Measurements from ENCODE around the gene NOD2. TPM values are rescaled to one million over a fixed set of nuclear protein-coding genes. Genes with fewer than 3 reads are reported as not detected.

The NOD2 gene
- total and polyA plus RNA-seq, 11 donors, result 0.21 to 6.5 (median 0.74) TPM

GRCh38 chr16:50711040-50711439 lies 17.6 kb downstream of the NOD2 start:
- Histone ChIP-seq H3K27me3 (no peaks in the 10 kb centered on the region), H3K9me3 (no peaks in the 10 kb centered on the region), H3K4me1 (peaks cover 0 to 79% (median 5%) of the 10 kb centered on the region in 12 donors), H3K36me3 (peaks cover 0 to 38% (median 0%) of the 10 kb centered on the region in 9 donors), H3K27ac (no peak overlapping the region), H3K4me3 (no peak overlapping the region)
- ATAC-seq (no peak), DNase-seq (no peak)
- no peak for TF ChIP-seq POLR2A (IDR thresholded peaks at IDR 0.05)
- TF ChIP-seq, protein P1, sequence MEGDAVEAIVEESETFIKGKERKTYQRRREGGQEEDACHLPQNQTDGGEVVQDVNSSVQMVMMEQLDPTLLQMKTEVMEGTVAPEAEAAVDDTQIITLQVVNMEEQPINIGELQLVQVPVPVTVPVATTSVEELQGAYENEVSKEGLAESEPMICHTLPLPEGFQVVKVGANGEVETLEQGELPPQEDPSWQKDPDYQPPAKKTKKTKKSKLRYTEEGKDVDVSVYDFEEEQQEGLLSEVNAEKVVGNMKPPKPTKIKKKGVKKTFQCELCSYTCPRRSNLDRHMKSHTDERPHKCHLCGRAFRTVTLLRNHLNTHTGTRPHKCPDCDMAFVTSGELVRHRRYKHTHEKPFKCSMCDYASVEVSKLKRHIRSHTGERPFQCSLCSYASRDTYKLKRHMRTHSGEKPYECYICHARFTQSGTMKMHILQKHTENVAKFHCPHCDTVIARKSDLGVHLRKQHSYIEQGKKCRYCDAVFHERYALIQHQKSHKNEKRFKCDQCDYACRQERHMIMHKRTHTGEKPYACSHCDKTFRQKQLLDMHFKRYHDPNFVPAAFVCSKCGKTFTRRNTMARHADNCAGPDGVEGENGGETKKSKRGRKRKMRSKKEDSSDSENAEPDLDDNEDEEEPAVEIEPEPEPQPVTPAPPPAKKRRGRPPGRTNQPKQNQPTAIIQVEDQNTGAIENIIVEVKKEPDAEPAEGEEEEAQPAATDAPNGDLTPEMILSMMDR (IDR thresholded peaks at IDR 0.05), result no peak
- intact Hi-C loops (cut with DNase I), result no loop called here
- WGBS, 4 donors, result 93 to 97% (median 97%) methylated on average over 17 to 21 of the region's 21 CpGs

DNA sequence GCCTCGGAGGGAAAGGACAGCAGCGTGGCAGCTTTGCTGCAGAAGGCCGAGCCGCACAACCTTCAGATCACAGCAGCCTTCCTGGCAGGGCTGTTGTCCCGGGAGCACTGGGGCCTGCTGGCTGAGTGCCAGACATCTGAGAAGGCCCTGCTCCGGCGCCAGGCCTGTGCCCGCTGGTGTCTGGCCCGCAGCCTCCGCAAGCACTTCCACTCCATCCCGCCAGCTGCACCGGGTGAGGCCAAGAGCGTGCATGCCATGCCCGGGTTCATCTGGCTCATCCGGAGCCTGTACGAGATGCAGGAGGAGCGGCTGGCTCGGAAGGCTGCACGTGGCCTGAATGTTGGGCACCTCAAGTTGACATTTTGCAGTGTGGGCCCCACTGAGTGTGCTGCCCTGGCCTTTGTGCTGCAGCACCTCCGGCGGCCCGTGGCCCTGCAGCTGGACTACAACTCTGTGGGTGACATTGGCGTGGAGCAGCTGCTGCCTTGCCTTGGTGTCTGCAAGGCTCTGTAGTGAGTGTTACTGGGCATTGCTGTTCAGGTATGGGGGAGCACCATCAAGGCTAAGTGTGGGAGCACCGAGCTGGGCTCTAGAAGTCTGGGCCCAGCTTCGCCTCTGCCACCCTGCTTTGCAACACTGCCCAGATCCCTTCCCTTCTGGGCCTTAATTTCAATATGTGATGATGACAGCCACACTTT lies 18.6 kb downstream of the NOD2 start:
- 59 to 82% (median 62%) methylated on average over 10 to 25 of the region's 25 CpGs for WGBS, 4 donors
- H3K4me3 ChIP-seq, result no peak overlapping the region
- H3K27me3 ChIP-seq, result no peaks in the 10 kb centered on the region
- ATAC-seq (peak; percentile 77 to 87 (median 84)), DNase-seq (peak; percentile 65 to 82 (median 77))
- no peak overlapping the region for H3K27ac ChIP-seq
- H3K36me3 ChIP-seq, result peaks cover 0 to 45% (median 0%) of the 10 kb centered on the region in 9 donors
- TF ChIP-seq POLR2A (IDR thresholded peaks at IDR 0.05), result no peak
- TF ChIP-seq, protein P1 (IDR thresholded peaks at IDR 0.05), result no peak
- H3K9me3 ChIP-seq, result no peaks in the 10 kb centered on the region
- H3K4me1 ChIP-seq, result peaks cover 0 to 79% (median 5%) of the 10 kb centered on the region in 12 donors
- intact Hi-C loops (cut with DNase I), result no loop called here

DNA sequence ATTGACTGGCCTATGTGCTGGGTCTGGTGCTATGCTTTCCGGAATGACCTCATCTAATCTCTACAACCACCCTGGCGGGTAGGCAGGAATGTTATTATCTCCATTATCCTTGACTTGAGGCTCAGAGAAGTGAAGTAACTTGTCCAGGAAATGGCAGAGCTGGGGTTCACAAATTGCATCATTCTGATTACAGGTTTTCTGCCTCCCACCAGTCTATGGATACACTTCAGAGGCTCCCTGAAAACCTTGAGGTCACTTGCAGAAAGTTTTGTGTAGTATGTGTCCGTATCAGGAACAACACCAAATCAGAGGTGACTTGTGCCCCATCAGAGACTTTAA lies 19.1 kb downstream of the NOD2 start:
- WGBS, 4 donors, result 52 to 69% (median 57%) methylated on average over 3 of the region's 3 CpGs
- TF ChIP-seq, protein P1 (IDR thresholded peaks at IDR 0.05), result no peak
- TF ChIP-seq POLR2A (IDR thresholded peaks at IDR 0.05), result no peak
- no peaks in the 10 kb centered on the region for H3K9me3 ChIP-seq
- H3K4me3 ChIP-seq, result no peak overlapping the region
- DNase-seq (no peak), ATAC-seq (no peak)
- H3K4me1 ChIP-seq, result peaks cover 0 to 79% (median 5%) of the 10 kb centered on the region in 12 donors
- intact Hi-C loops (cut with DNase I), result no loop called here
- no peaks in the 10 kb centered on the region for H3K27me3 ChIP-seq
- no peak overlapping the region for H3K27ac ChIP-seq
- H3K36me3 ChIP-seq, result peaks cover 0 to 48% (median 0%) of the 10 kb centered on the region in 9 donors

DNA sequence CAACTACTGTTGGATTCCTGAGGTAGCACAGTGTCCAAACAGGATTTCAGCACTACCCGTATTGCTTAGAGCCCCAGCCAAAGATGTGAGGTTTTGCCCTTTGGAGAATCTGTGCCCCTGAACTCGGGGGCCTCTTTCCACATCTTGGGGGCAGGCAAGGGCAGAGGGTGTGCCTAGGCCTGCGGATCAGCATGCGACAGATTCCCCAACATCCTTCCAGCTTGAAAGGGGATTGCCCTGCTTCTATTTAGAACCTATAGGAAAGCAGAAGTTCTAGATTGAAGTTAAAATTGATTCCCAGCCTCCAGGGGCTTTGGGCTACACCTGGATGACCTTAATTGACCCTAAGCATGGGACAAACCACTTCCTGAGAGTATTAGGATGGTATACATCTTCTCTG lies 19.6 kb downstream of the NOD2 start:
- Histone ChIP-seq H3K27ac (no peak overlapping the region), H3K27me3 (no peaks in the 10 kb centered on the region), H3K9me3 (no peaks in the 10 kb centered on the region), H3K36me3 (peaks cover 0 to 45% (median 0%) of the 10 kb centered on the region in 9 donors), H3K4me3 (no peak overlapping the region), H3K4me1 (peaks cover 0 to 75% (median 5%) of the 10 kb centered on the region in 12 donors)
- no peak for TF ChIP-seq POLR2A (IDR thresholded peaks at IDR 0.05)
- WGBS, 4 donors, result 72 to 83% (median 81%) methylated on average over 4 of the region's 4 CpGs
- no peak for ATAC-seq
- no peak for DNase-seq
- intact Hi-C loops (cut with DNase I), result no loop called here

All from heart left ventricle (tissue), 16 donors.